ENCODE data around the gene SORCS1.

Gene SORCS1

GRCh38 chr10:106631016-106631702 lies 533.3 kb downstream of the SORCS1 start:
- TF ChIP-seq CTCF (IDR thresholded peaks at IDR 0.05; ENCODE audit: low read depth, low read length), result no peak
- DNase-seq (ENCODE audit: low read depth in 2 of 2), result no peak

GRCh38 chr10:106626371-106626770 lies 538.1 kb downstream of the SORCS1 start:
- no peak overlapping the region for H3K4me3 ChIP-seq (replicated peaks in 1 of 2; ENCODE audit: low read depth in 2 of 2, low read length in 2 of 2)

More at GRCh38 chr10:106631016-106631702, 533.3 kb downstream of the SORCS1 start:
- no peak overlapping the region for H3K4me3 ChIP-seq (replicated peaks in 1 of 2; ENCODE audit: low read depth in 2 of 2, low read length in 2 of 2)

GRCh38 chr10:106625751-106626150 lies 538.8 kb downstream of the SORCS1 start:
- DNase-seq (ENCODE audit: low read depth in 2 of 2), result no peak
- no peak for TF ChIP-seq CTCF (IDR thresholded peaks at IDR 0.05; ENCODE audit: low read depth, low read length)

More at GRCh38 chr10:106626371-106626770, 538.1 kb downstream of the SORCS1 start:
- no peak for DNase-seq (ENCODE audit: low read depth in 2 of 2)
- no peak for TF ChIP-seq CTCF (IDR thresholded peaks at IDR 0.05; ENCODE audit: low read depth, low read length)

GRCh38 chr10:106619346-106619745 lies 545.2 kb downstream of the SORCS1 start:
- peak in 1 of 2 donors; percentile 3 for DNase-seq (ENCODE audit: low read depth in 2 of 2)
- no peak for TF ChIP-seq CTCF (IDR thresholded peaks at IDR 0.05; ENCODE audit: low read depth, low read length)
- no peak overlapping the region for H3K4me3 ChIP-seq (replicated peaks in 1 of 2; ENCODE audit: low read depth in 2 of 2, low read length in 2 of 2)

More at GRCh38 chr10:106625751-106626150, 538.8 kb downstream of the SORCS1 start:
- H3K4me3 ChIP-seq (replicated peaks in 1 of 2; ENCODE audit: low read depth in 2 of 2, low read length in 2 of 2), result no peak overlapping the region

- no peak overlapping the region for H3K4me3 ChIP-seq (replicated peaks in 1 of 2; ENCODE audit: low read depth in 2 of 2, low read length in 2 of 2)
- DNase-seq (ENCODE audit: low read depth in 2 of 2), result no peak
- no peak for TF ChIP-seq CTCF (IDR thresholded peaks at IDR 0.05; ENCODE audit: low read depth, low read length)
Observed at GRCh38 chr10:106618646-106619045, 545.9 kb downstream of the SORCS1 start.

- no peak for TF ChIP-seq CTCF (IDR thresholded peaks at IDR 0.05; ENCODE audit: low read depth, low read length)
- H3K4me3 ChIP-seq (replicated peaks in 1 of 2; ENCODE audit: low read depth in 2 of 2, low read length in 2 of 2), result no peak overlapping the region
- DNase-seq (ENCODE audit: low read depth in 2 of 2), result peak; percentile 70 to 85
Observed at GRCh38 chr10:106615081-106615480, 549.4 kb downstream of the SORCS1 start.

GRCh38 chr10:106614293-106614692 lies 550.2 kb downstream of the SORCS1 start:
- no peak for DNase-seq (ENCODE audit: low read depth in 2 of 2)

More at GRCh38 chr10:106614293-106614692, 550.2 kb downstream of the SORCS1 start:
- no peak for TF ChIP-seq CTCF (IDR thresholded peaks at IDR 0.05; ENCODE audit: low read depth, low read length)
- H3K4me3 ChIP-seq (replicated peaks in 1 of 2; ENCODE audit: low read depth in 2 of 2, low read length in 2 of 2), result no peak overlapping the region
